Activated CD4-positive, CD25-positive, alpha-beta regulatory T cell treated with anti-CD3 and anti-CD28 coated beads, Interleukin-2, amount 50 U/mL, for 16 hours (primary cell): ENCODE data around the gene RBM6.

Source experiments
- DNase-seq: peaks from one replicate; pipeline ENCODE4 v3.0.0-alpha.2; 2020; ENCODE audit warnings: low read depth, low spot score

RBM6 gene

GRCh38 chr3:50126287-50127211 lies 186.6 kb downstream of the RBM6 start:
- DNase-seq, result no peak
